HG03175 (cell line): Measurements from ENCODE around the gene CCDC15.
"Not testable (repeated sequence)": the region's sequence is repeated elsewhere in the genome, so short reads cannot be mapped to it uniquely, and the experiment has no call there.

Source experiments
- ATAC-seq: cut with Tn5 transposase; IDR thresholded peaks from one replicate; pipeline ENCODE4 v1.9.1; 2021; ENCODE audit warnings: mild to moderate bottlenecking, moderate library complexity; ENCODE audit not compliant: unreplicated experiment

CCDC15 gene

GRCh38 chr11:124938970-124939369 is 15.0 kb upstream of the CCDC15 start:
- ATAC-seq = no peak

GRCh38 chr11:124941703-124942102 is 12.3 kb upstream of the CCDC15 start:
- ATAC-seq = peak; percentile 46

GRCh38 chr11:124942466-124943253 is 11.3 kb upstream of the CCDC15 start:
- no peak for ATAC-seq

- no peak for ATAC-seq
These were observed 10.8 kb upstream of the CCDC15 start for GRCh38 chr11:124943254-124943616.

- ATAC-seq = no peak
These were observed 10.3 kb upstream of the CCDC15 start for GRCh38 chr11:124943741-124944140.

GRCh38 chr11:124944565-124944964 is 9.4 kb upstream of the CCDC15 start:
- no peak for ATAC-seq

- no peak for ATAC-seq
These were observed 8.2 kb upstream of the CCDC15 start for GRCh38 chr11:124945826-124946225.

- no peak for ATAC-seq
These were observed 7.3 kb upstream of the CCDC15 start for GRCh38 chr11:124946735-124947141.

GRCh38 chr11:124950601-124951330 is 3.2 kb upstream of the CCDC15 start:
- ATAC-seq = no peak

GRCh38 chr11:124951341-124951740 is 2.7 kb upstream of the CCDC15 start:
- ATAC-seq = no peak

GRCh38 chr11:124954590-124954955 is 571 bp downstream of the CCDC15 start:
- ATAC-seq = no peak

- no peak for ATAC-seq
These were observed 1.0 kb downstream of the CCDC15 start for GRCh38 chr11:124955035-124955434.

GRCh38 chr11:124961972-124962609 is 8.1 kb downstream of the CCDC15 start:
- peak; percentile 96 for ATAC-seq

- not testable (repeated sequence) for ATAC-seq
These were observed 14.2 kb downstream of the CCDC15 start for GRCh38 chr11:124968197-124968596.

GRCh38 chr11:124970925-124971324 is 16.9 kb downstream of the CCDC15 start:
- ATAC-seq = no peak

- ATAC-seq = no peak
These were observed 17.8 kb downstream of the CCDC15 start for GRCh38 chr11:124971810-124972209.

GRCh38 chr11:124976531-124976930 is 22.5 kb downstream of the CCDC15 start:
- no peak for ATAC-seq

GRCh38 chr11:124977006-124977405 is 23.0 kb downstream of the CCDC15 start:
- no peak for ATAC-seq

- no peak for ATAC-seq
These were observed 24.3 kb downstream of the CCDC15 start for GRCh38 chr11:124978316-124978715.

- no peak for ATAC-seq
These were observed 28.0 kb downstream of the CCDC15 start for GRCh38 chr11:124982043-124982442.

GRCh38 chr11:124983674-124984511 is 29.9 kb downstream of the CCDC15 start:
- no peak for ATAC-seq
